8988T (cell line): ENCODE results near the gene KCNMB1.

Experiments used
- DNase-seq: peaks from one replicate; pipeline ENCODE4 v3.0.0; 2011

Gene KCNMB1

GRCh38 chr5:170375283-170375682 is 13.9 kb downstream of the KCNMB1 start:
- DNase-seq, result no peak

- no peak for DNase-seq
Measured at GRCh38 chr5:170372971-170373370, 16.2 kb downstream of the KCNMB1 start.

GRCh38 chr5:170368586-170368985 is 20.6 kb downstream of the KCNMB1 start:
- no peak for DNase-seq

- no peak for DNase-seq
Measured at GRCh38 chr5:170366276-170366675, 22.9 kb downstream of the KCNMB1 start.

GRCh38 chr5:170365831-170366230 is 23.3 kb downstream of the KCNMB1 start:
- DNase-seq, result no peak

- DNase-seq, result no peak
Measured at GRCh38 chr5:170365011-170365410, 24.2 kb downstream of the KCNMB1 start.

GRCh38 chr5:170363671-170364070 is 25.5 kb downstream of the KCNMB1 start:
- DNase-seq, result no peak

GRCh38 chr5:170362656-170363055 is 26.5 kb downstream of the KCNMB1 start:
- no peak for DNase-seq

GRCh38 chr5:170362102-170362501 is 27.1 kb downstream of the KCNMB1 start:
- no peak for DNase-seq

GRCh38 chr5:170361616-170362015 is 27.6 kb downstream of the KCNMB1 start:
- DNase-seq, result no peak

GRCh38 chr5:170361116-170361515 is 28.1 kb downstream of the KCNMB1 start:
- DNase-seq, result no peak

- no peak for DNase-seq
Measured at GRCh38 chr5:170360709-170361108, 28.5 kb downstream of the KCNMB1 start.

GRCh38 chr5:170357955-170358444 is 31.2 kb downstream of the KCNMB1 start:
- DNase-seq, result no peak

- DNase-seq, result no peak
Measured at GRCh38 chr5:170355601-170356098, 33.5 kb downstream of the KCNMB1 start.

GRCh38 chr5:170353961-170354360 is 35.2 kb downstream of the KCNMB1 start:
- no peak for DNase-seq

GRCh38 chr5:170353011-170353761 is 36.0 kb downstream of the KCNMB1 start:
- DNase-seq, result no peak

- no peak for DNase-seq
Measured at GRCh38 chr5:170348137-170348633, 41.0 kb downstream of the KCNMB1 start.

GRCh38 chr5:170347022-170347567 is 42.1 kb downstream of the KCNMB1 start:
- no peak for DNase-seq

- DNase-seq, result no peak
Measured at GRCh38 chr5:170345971-170346370, 43.2 kb downstream of the KCNMB1 start.

GRCh38 chr5:170343177-170343576 is 46.0 kb downstream of the KCNMB1 start:
- DNase-seq, result no peak

- DNase-seq, result no peak
Measured at GRCh38 chr5:170342153-170342725, 46.9 kb downstream of the KCNMB1 start.

- DNase-seq, result no peak
Measured at GRCh38 chr5:170341545-170341944, 47.6 kb downstream of the KCNMB1 start.

GRCh38 chr5:170339780-170340167 is 49.4 kb downstream of the KCNMB1 start:
- no peak for DNase-seq
